Liver (tissue), 9 donors: ENCODE results near the gene TMEM255B. TPM values are rescaled to one million over a fixed set of nuclear protein-coding genes. Genes with fewer than 3 reads are reported as not detected.

ENCODE experiments used
- DNase-seq: peaks from one replicate; pipeline ENCODE4 v3.0.0-alpha.2; 2017; ENCODE audit warnings: low spot score
- H3K27ac ChIP-seq, 2 donors: one replicate each; pipeline ENCODE4 v1.7.0; 2013; ENCODE audit warnings: inconsistent platforms in 2 of 2, low read length in 2 of 2, control low read depth in 1 of 2, low read depth in 1 of 2, mild to moderate bottlenecking in 1 of 2
- H3K27me3 ChIP-seq, 4 donors: one replicate each; pipeline versions ENCODE4 v1.6.1 to v1.7.0; 2013; ENCODE audit warnings: low read length in 3 of 4, inconsistent platforms in 1 of 4, mild to moderate bottlenecking in 1 of 4, moderate library complexity in 1 of 4; ENCODE audit not compliant: control insufficient read depth in 4 of 4, insufficient read depth in 4 of 4
- H3K36me3 ChIP-seq, 4 donors: one replicate each; pipeline versions ENCODE4 v1.6.1 to v1.7.0; 2013; ENCODE audit warnings: low read length in 3 of 4, mild to moderate bottlenecking in 3 of 4, low read depth in 1 of 4, moderate library complexity in 1 of 4; ENCODE audit not compliant: control insufficient read depth in 4 of 4, insufficient read depth in 3 of 4
- H3K4me1 ChIP-seq, 4 donors: one replicate each; pipeline versions ENCODE4 v1.6.1 to v1.7.0; 2013; ENCODE audit warnings: low read length in 3 of 4, mild to moderate bottlenecking in 3 of 4, moderate library complexity in 1 of 4; ENCODE audit not compliant: control insufficient read depth in 4 of 4, insufficient read depth in 4 of 4
- H3K4me3 ChIP-seq, 3 donors: one replicate each; pipeline versions ENCODE4 v1.6.1 to v1.7.0; 2013; ENCODE audit warnings: low read length in 3 of 3, control low read depth in 1 of 3, low read depth in 1 of 3, mild to moderate bottlenecking in 1 of 3
- H3K9ac ChIP-seq, 2 donors: one replicate each; pipeline ENCODE4 v1.7.0; 2013; ENCODE audit warnings: low read length in 2 of 2, mild to moderate bottlenecking in 2 of 2, moderate library complexity in 2 of 2, control low read depth in 1 of 2, low read depth in 1 of 2
- H3K9me3 ChIP-seq, 4 donors: one replicate each; pipeline versions ENCODE4 v1.6.1 to v1.7.0; 2013; ENCODE audit warnings: low read length in 3 of 4; ENCODE audit not compliant: control insufficient read depth in 4 of 4
- ATF3 ChIP-seq: IDR thresholded peaks from 2 replicates; pipeline ENCODE4 v1.6.1; 2016; ENCODE audit warnings: antibody characterized with exemption
- CTCF ChIP-seq: fragments of 150-350 bp; IDR thresholded peaks from 2 replicates; pipeline ENCODE4 v1.5.1; 2017; ENCODE audit warnings: improper control_type of control experiment, low read depth, low read length; ENCODE audit not compliant: missing input control
- FOXA1 ChIP-seq: IDR thresholded peaks from 2 replicates; pipeline ENCODE4 v1.6.1; 2016; ENCODE audit warnings: antibody characterized with exemption
- FOXA2 ChIP-seq: IDR thresholded peaks from 2 replicates; pipeline ENCODE4 v1.6.1; 2016; ENCODE audit warnings: antibody characterized with exemption
- HNF4A ChIP-seq, 2 donors: conservative IDR thresholded peaks; 2 replicates each; pipeline ENCODE4 v1.6.1; 2016; ENCODE audit warnings: antibody characterized with exemption in 2 of 2, mild to moderate bottlenecking in 2 of 2
- HNF4G ChIP-seq: IDR thresholded peaks from 2 replicates; pipeline ENCODE4 v1.6.1; 2016; ENCODE audit warnings: antibody characterized with exemption
- JUND ChIP-seq, 2 donors: IDR thresholded peaks; 2 replicates each; pipeline ENCODE4 v1.6.1; 2016; ENCODE audit warnings: antibody characterized with exemption in 2 of 2
- NR2F2 ChIP-seq: IDR thresholded peaks from 2 replicates; pipeline ENCODE4 v1.6.1; 2016; ENCODE audit warnings: antibody characterized with exemption
- REST ChIP-seq: IDR thresholded peaks from 2 replicates; pipeline ENCODE4 v1.6.1; 2016; ENCODE audit warnings: antibody characterized with exemption, mild to moderate bottlenecking
- RXRA ChIP-seq, 2 donors: IDR thresholded peaks; 2 replicates each; pipeline ENCODE4 v1.6.1; 2017 to 2018; ENCODE audit warnings: antibody characterized with exemption in 2 of 2, mild to moderate bottlenecking in 1 of 2
- SP1 ChIP-seq: IDR thresholded peaks from 2 replicates; pipeline ENCODE4 v1.6.1; 2018; ENCODE audit warnings: antibody characterized with exemption, mild to moderate bottlenecking
- YY1 ChIP-seq: IDR thresholded peaks from 2 replicates; pipeline ENCODE4 v1.6.1; 2016; ENCODE audit warnings: antibody characterized with exemption, mild to moderate bottlenecking
- ZBTB33 ChIP-seq: IDR thresholded peaks from 2 replicates; pipeline ENCODE4 v1.6.1; 2016; ENCODE audit warnings: antibody characterized with exemption
- WGBS: extraction: QIAGEN DNeasy Blood & Tissue Kit; methylation state at CpG from one replicate; pipeline ENCODE4 v1.1.7; 2013; 5-methylcytosine and 5-hydroxymethylcytosine counted together
- polyA plus RNA-seq, 2 donors: library from polyadenylated mRNA; stranded (reverse) in 1 of 2; unstranded in 1 of 2; fragments of 200-250 nt in 1 of 2; fragments of >200 nt in 1 of 2; fragmentation: Nextera tagmentation in 1 of 2; extraction: Ambion mirVana in 1 of 2; gene quantifications; one replicate each; pipeline versions ENCODE4 v1.2.1 to v1.2.3, GENCODE V29; 2013 to 2015
- total RNA-seq, 2 donors: library from RNA; depleted of rRNA; stranded (reverse); fragments of >200 nt; gene quantifications; one replicate each; pipeline ENCODE4 v1.2.3, GENCODE V29; 2014
- donor health status: healthy.
- donor health status: healthy.
- donor health status: healthy.
- donor health status: healthy.
- donor health status: healthy.

TMEM255B gene
- total and polyA plus RNA-seq, 4 donors, result 0.37 to 8.6 (median 3.5) TPM

- H3K9ac ChIP-seq, result no peak overlapping the region
- DNase-seq, result no peak
- no peak for TF ChIP-seq HNF4G
- no peak for TF ChIP-seq JUND (IDR thresholded peaks at IDR 0.05)
- no peak for TF ChIP-seq SP1
- no peak for TF ChIP-seq HNF4A (conservative IDR thresholded peaks at IDR 0.05)
- TF ChIP-seq FOXA2, result no peak
- TF ChIP-seq RXRA (IDR thresholded peaks at IDR 0.05), result no peak
- no peak for TF ChIP-seq ATF3
- TF ChIP-seq REST, result no peak
- TF ChIP-seq FOXA1, result no peak
- no peak for TF ChIP-seq CTCF
- TF ChIP-seq YY1, result no peak
- TF ChIP-seq NR2F2, result no peak
- TF ChIP-seq ZBTB33, result no peak
- no peak overlapping the region for H3K4me3 ChIP-seq
- H3K27me3 ChIP-seq, result peaks cover 0 to 15% (median 0%) of the 10 kb centered on the region in 4 donors
- no peak overlapping the region for H3K27ac ChIP-seq
- WGBS, result 80% methylated on average over 14 of the region's 14 CpGs
- peaks cover 0 to 2% (median 0%) of the 10 kb centered on the region in 4 donors for H3K9me3 ChIP-seq
- no peaks in the 10 kb centered on the region for H3K4me1 ChIP-seq
- no peaks in the 10 kb centered on the region for H3K36me3 ChIP-seq
Measured at GRCh38 chr13:113782472-113782871, 23.4 kb downstream of the TMEM255B start.

- Histone ChIP-seq H3K27ac (no peak overlapping the region), H3K4me1 (no peaks in the 10 kb centered on the region), H3K36me3 (no peaks in the 10 kb centered on the region), H3K27me3 (peaks cover 0 to 15% (median 0%) of the 10 kb centered on the region in 4 donors), H3K4me3 (no peak overlapping the region), H3K9me3 (peaks cover 0 to 2% (median 0%) of the 10 kb centered on the region in 4 donors), H3K9ac (no peak overlapping the region)
- no peak for DNase-seq
- WGBS, result 77% methylated on average over 12 of the region's 12 CpGs
- TF ChIP-seq RXRA (IDR thresholded peaks at IDR 0.05), result no peak
- TF ChIP-seq FOXA1, result no peak
- no peak for TF ChIP-seq NR2F2
Measured at GRCh38 chr13:113783200-113783881, 24.3 kb downstream of the TMEM255B start.
